Esophagus (tissue), 2 donors: ENCODE results near the gene OCLN. TPM values are rescaled to one million over a fixed set of nuclear protein-coding genes. Genes with fewer than 3 reads are reported as not detected.
A peak's percentile ranks its signal among the peaks of the same experiment; 100 is the strongest.
"Not testable (repeated sequence)": the region's sequence is repeated elsewhere in the genome, so short reads cannot be mapped to it uniquely, and the experiment has no call there.

ENCODE experiments used
- H3K27ac ChIP-seq, 2 donors: one replicate each; pipeline ENCODE4 v1.5.1; 2013; ENCODE audit warnings: low read depth in 2 of 2, mild to moderate bottlenecking in 2 of 2, inconsistent platforms in 1 of 2, low read length in 1 of 2, moderate library complexity in 1 of 2
- H3K27me3 ChIP-seq, 2 donors: one replicate each; pipeline ENCODE4 v1.6.1; 2013; ENCODE audit warnings: low read length in 2 of 2, control low read depth in 1 of 2, mild to moderate bottlenecking in 1 of 2; ENCODE audit not compliant: insufficient read depth in 2 of 2, control insufficient read depth in 1 of 2
- H3K36me3 ChIP-seq, 2 donors: one replicate each; pipeline ENCODE4 v1.6.1; 2013; ENCODE audit warnings: low read length in 1 of 2; ENCODE audit not compliant: control insufficient read depth in 2 of 2, insufficient read depth in 2 of 2
- H3K4me1 ChIP-seq, 2 donors: one replicate each; pipeline ENCODE4 v1.6.1; 2013; ENCODE audit warnings: low read length in 1 of 2; ENCODE audit not compliant: control insufficient read depth in 2 of 2, insufficient read depth in 2 of 2
- H3K4me3 ChIP-seq, 2 donors: one replicate each; pipeline ENCODE4 v1.5.1; 2013; ENCODE audit warnings: low read length in 2 of 2, mild to moderate bottlenecking in 2 of 2, low read depth in 1 of 2, moderate library complexity in 1 of 2
- H3K9me3 ChIP-seq, 2 donors: one replicate each; pipeline ENCODE4 v1.6.1; 2013; ENCODE audit warnings: mild to moderate bottlenecking in 2 of 2, low read depth in 1 of 2, low read length in 1 of 2, moderate library complexity in 1 of 2; ENCODE audit not compliant: control insufficient read depth in 2 of 2, insufficient read depth in 1 of 2
- WGBS, 2 donors: extraction: QIAGEN DNeasy Blood & Tissue Kit; methylation state at CpG; one replicate each; pipeline ENCODE4 v1.1.7; 2013; 5-methylcytosine and 5-hydroxymethylcytosine counted together
- polyA plus RNA-seq, 2 donors: library from polyadenylated mRNA; stranded (reverse); fragments of 200-250 nt; gene quantifications; one replicate each; pipeline ENCODE4 v1.2.3, GENCODE V29; 2013
- donor health status: healthy with polysubstance abuse.
- donor health status: Bipolar disorder and iron deficiency.

Gene OCLN
- polyA plus RNA-seq, 2 donors, result 9.9 to 12.0 TPM

- H3K4me3 ChIP-seq, H3K4me1 ChIP-seq, H3K9me3 ChIP-seq, H3K36me3 ChIP-seq, H3K27me3 ChIP-seq, H3K27ac ChIP-seq: not testable (repeated sequence)
- WGBS, 2 donors, result 100% methylated on average over 1 of the region's 2 CpGs
Observed at GRCh38 chr5:69538735-69539134, 46.1 kb downstream of the OCLN start.

- H3K4me1 ChIP-seq, H3K9me3 ChIP-seq, H3K27ac ChIP-seq, H3K4me3 ChIP-seq, H3K27me3 ChIP-seq, H3K36me3 ChIP-seq: not testable (repeated sequence)
- WGBS, 2 donors, result no CpG with 5 or more reads among the region's 1 CpG
Observed at GRCh38 chr5:69541347-69541746, 48.8 kb downstream of the OCLN start.

- no CpG with 5 or more reads among the region's 3 CpGs for WGBS, 2 donors
- not testable (repeated sequence) for H3K36me3 ChIP-seq, H3K27me3 ChIP-seq, H3K9me3 ChIP-seq, H3K4me1 ChIP-seq, H3K4me3 ChIP-seq, H3K27ac ChIP-seq
Observed at GRCh38 chr5:69542838-69543618, 50.4 kb downstream of the OCLN start.

GRCh38 chr5:69544602-69545001, 52.0 kb downstream of the OCLN start:
- not testable (repeated sequence) for H3K9me3 ChIP-seq, H3K4me1 ChIP-seq, H3K27me3 ChIP-seq, H3K27ac ChIP-seq, H3K4me3 ChIP-seq, H3K36me3 ChIP-seq
- no CpG with 5 or more reads among the region's 7 CpGs for WGBS, 2 donors

GRCh38 chr5:69559908-69560330, 67.3 kb downstream of the OCLN start, which contains the start of gene GTF2H2C:
Gene GTF2H2C (plus strand): TSS chr5:69560191. CDS start chr5:69565133, 4,942 bp downstream.
- H3K27ac ChIP-seq, H3K9me3 ChIP-seq, H3K4me1 ChIP-seq, H3K27me3 ChIP-seq, H3K36me3 ChIP-seq: not testable (repeated sequence)
- peak within 1 kb of the TSS; percentile 38 to 49 for H3K4me3 ChIP-seq
- WGBS, 2 donors, result 1 to 2% methylated on average over 31 to 40 of the region's 40 CpGs

DNA sequence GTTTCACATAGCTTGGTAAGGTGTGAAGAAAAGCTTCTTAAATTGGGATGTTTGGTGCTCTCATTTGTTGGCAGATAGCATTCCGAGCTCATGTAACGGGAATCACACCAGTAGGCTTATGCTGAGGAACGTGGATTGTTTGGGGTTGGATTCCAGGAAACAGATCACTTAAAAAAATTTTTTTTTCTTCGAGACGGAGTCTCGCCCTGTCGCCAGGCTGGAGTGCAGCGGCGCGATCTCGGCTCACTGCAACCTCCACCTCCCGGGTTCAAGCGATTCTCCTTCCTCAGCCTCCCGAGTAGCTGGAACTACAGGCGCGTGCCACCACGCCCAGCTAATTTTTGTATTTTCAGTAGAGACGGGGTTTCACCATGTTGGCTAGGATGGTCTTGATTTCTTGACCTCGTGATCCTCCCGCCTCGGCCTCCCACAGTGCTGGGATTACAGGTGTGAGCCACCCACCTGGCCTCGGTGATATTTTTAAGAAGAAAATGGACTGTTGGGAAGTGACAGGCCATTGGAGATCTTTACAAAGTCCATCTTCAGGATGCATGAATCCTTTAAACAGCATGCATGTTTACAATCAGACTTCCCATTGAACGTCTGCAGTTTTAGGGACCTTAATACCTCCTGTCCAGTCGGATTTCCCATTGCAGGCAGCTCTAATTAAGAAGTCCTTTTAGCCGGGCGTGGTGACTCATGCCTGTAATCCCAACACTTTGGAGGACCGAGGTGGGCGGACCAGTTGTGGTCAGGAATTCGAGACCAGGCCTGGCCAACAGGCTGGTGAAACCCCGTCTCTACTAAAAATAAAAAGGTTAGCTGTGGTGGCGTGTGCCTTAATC, 68.2 kb downstream of the OCLN start:
- not testable (repeated sequence) for H3K36me3 ChIP-seq, H3K4me1 ChIP-seq, H3K27me3 ChIP-seq, H3K9me3 ChIP-seq, H3K27ac ChIP-seq
- peak overlapping the region in 1 of 2 donors; percentile 33 for H3K4me3 ChIP-seq
- 35 to 37% methylated on average over 20 to 26 of the region's 31 CpGs for WGBS, 2 donors

DNA sequence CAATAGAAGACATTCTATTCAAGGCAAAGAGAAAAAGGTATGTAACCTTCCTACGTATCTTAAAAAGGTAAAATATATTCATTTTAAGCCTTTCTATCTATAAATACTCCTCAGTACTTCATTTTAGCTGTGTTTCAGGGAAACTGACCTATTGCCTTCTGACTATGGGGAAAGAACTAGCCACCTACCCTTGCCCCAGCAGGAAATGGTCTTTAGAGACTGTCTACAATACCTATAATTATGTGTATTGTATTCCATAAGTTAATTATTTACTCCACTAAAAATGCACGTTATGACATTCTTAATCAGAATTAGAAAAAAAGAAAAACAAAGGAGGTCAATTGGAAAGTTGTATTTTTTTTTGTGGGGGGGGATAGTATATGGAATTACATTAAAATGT, 73.6 kb downstream of the OCLN start:
- H3K9me3 ChIP-seq, H3K27me3 ChIP-seq, H3K4me3 ChIP-seq, H3K4me1 ChIP-seq, H3K36me3 ChIP-seq, H3K27ac ChIP-seq: not testable (repeated sequence)
- 79 to 92% methylated on average over 2 of the region's 2 CpGs for WGBS, 2 donors

DNA sequence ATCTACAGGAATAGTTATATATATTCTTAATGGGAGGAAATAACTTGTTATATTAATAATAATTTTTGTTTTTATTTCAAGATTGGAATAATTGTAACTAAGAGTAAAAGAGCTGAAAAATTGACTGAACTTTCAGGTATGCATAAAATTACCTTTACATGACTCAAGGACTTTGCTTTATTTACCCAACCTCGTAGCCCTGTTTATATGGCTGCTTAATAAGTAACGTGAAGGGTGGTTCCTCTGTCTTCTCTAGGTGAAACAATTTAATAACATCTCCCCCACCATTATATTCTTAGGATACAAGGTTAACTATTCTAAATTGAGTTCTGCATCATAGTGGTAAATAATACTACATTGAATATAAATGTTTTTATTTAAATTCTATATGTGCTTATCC, 75.5 kb downstream of the OCLN start:
- not testable (repeated sequence) for H3K36me3 ChIP-seq, H3K9me3 ChIP-seq, H3K27me3 ChIP-seq, H3K27ac ChIP-seq, H3K4me1 ChIP-seq, H3K4me3 ChIP-seq
- WGBS, 2 donors, result no CpG with 5 or more reads among the region's 2 CpGs

GRCh38 chr5:69583356-69583755, 90.8 kb downstream of the OCLN start:
- H3K4me1 ChIP-seq, H3K9me3 ChIP-seq, H3K4me3 ChIP-seq, H3K27ac ChIP-seq, H3K27me3 ChIP-seq, H3K36me3 ChIP-seq: not testable (repeated sequence)
- WGBS, 2 donors, result no CpG with 5 or more reads among the region's 2 CpGs
